Cardiac muscle cell (in vitro differentiated cells and primary cell): ENCODE measurements around the gene PRDM5. TPM values are rescaled to one million over a fixed set of nuclear protein-coding genes. Genes with fewer than 3 reads are reported as not detected.

Source experiments
- DNase-seq, 2 donors: peaks; one replicate each; pipeline versions ENCODE4 v3.0.0 to v3.0.0-alpha.2; 2010 to 2017; ENCODE audit warnings: low read depth in 1 of 2, low spot score in 1 of 2
- H3K27ac ChIP-seq: fragments of 200-600 bp; sonication (generic); 2 replicates; pipeline ENCODE4 v1.5.1; 2016
- H3K27me3 ChIP-seq: fragments of 200-600 bp; sonication (generic); 2 replicates; pipeline ENCODE4 v1.6.0; 2016; ENCODE audit warnings: control low read depth
- H3K36me3 ChIP-seq: fragments of 200-600 bp; sonication (generic); 2 replicates; pipeline ENCODE4 v1.5.1; 2016; ENCODE audit warnings: control low read depth
- H3K4me1 ChIP-seq: fragments of 200-600 bp; sonication (generic); 2 replicates; pipeline ENCODE4 v1.8.1; 2017; ENCODE audit warnings: low read depth, mild to moderate bottlenecking, mixed run types
- H3K4me3 ChIP-seq: fragments of 200-600 bp; sonication (generic); 2 replicates; pipeline ENCODE4 v1.5.1; 2016; ENCODE audit warnings: mild to moderate bottlenecking
- H3K9me3 ChIP-seq: fragments of 200-600 bp; sonication (generic); 2 replicates; pipeline ENCODE4 v1.5.1; 2017; ENCODE audit warnings: low read depth, mild to moderate bottlenecking, control low read depth
- CTCF ChIP-seq: IDR thresholded peaks from 2 replicates; pipeline ENCODE4 v1.5.1; 2012; ENCODE audit warnings: low read depth, mild to moderate bottlenecking, low read length
- polyA plus RNA-seq: library from polyadenylated mRNA; unstranded; fragments of >200 nt; fragmentation: Nextera tagmentation; extraction: Ambion mirVana; gene quantifications from 2 replicates; pipeline ENCODE4 v1.2.1, GENCODE V29; 2016
- total RNA-seq: library from RNA; depleted of rRNA; stranded (reverse); fragments of >200 nt; gene quantifications from 2 replicates; pipeline ENCODE4 v1.2.3, GENCODE V29; 2016

Gene PRDM5
- total and polyA plus RNA-seq, 2 experiments from 2014 or later: 8.7 to 19.3 TPM

- DNase-seq: no peak
- no peak overlapping the region for H3K4me3 ChIP-seq
- no peak for TF ChIP-seq CTCF
- H3K27ac ChIP-seq: no peak overlapping the region
- H3K4me1 ChIP-seq: no peaks in the 10 kb centered on the region
- no peaks in the 10 kb centered on the region for H3K9me3 ChIP-seq
- H3K27me3 ChIP-seq: no peaks in the 10 kb centered on the region
- H3K36me3 ChIP-seq: no peaks in the 10 kb centered on the region
Observed at GRCh38 chr4:120785202-120785601, 137.3 kb downstream of the PRDM5 start.

GRCh38 chr4:120777459-120777858 lies 145.1 kb downstream of the PRDM5 start:
- H3K9me3 ChIP-seq: no peaks in the 10 kb centered on the region
- H3K4me1 ChIP-seq: no peaks in the 10 kb centered on the region
- TF ChIP-seq CTCF: no peak

GRCh38 chr4:120775431-120775830 lies 147.1 kb downstream of the PRDM5 start:
- Histone ChIP-seq H3K4me3 (no peak overlapping the region), H3K36me3 (no peaks in the 10 kb centered on the region), H3K27ac (no peak overlapping the region), H3K4me1 (no peaks in the 10 kb centered on the region), H3K27me3 (no peaks in the 10 kb centered on the region), H3K9me3 (no peaks in the 10 kb centered on the region)
- no peak for DNase-seq
- no peak for TF ChIP-seq CTCF

More at GRCh38 chr4:120777459-120777858, 145.1 kb downstream of the PRDM5 start:
- no peaks in the 10 kb centered on the region for H3K27me3 ChIP-seq
- H3K4me3 ChIP-seq: no peak overlapping the region
- no peak overlapping the region for H3K27ac ChIP-seq
- H3K36me3 ChIP-seq: no peaks in the 10 kb centered on the region
- no peak for DNase-seq

GRCh38 chr4:120773641-120774040 lies 148.9 kb downstream of the PRDM5 start:
- Histone ChIP-seq H3K9me3 (no peaks in the 10 kb centered on the region), H3K27me3 (no peaks in the 10 kb centered on the region), H3K4me3 (no peak overlapping the region), H3K4me1 (no peaks in the 10 kb centered on the region), H3K27ac (no peak overlapping the region), H3K36me3 (no peaks in the 10 kb centered on the region)
- DNase-seq: no peak
- no peak for TF ChIP-seq CTCF

DNA sequence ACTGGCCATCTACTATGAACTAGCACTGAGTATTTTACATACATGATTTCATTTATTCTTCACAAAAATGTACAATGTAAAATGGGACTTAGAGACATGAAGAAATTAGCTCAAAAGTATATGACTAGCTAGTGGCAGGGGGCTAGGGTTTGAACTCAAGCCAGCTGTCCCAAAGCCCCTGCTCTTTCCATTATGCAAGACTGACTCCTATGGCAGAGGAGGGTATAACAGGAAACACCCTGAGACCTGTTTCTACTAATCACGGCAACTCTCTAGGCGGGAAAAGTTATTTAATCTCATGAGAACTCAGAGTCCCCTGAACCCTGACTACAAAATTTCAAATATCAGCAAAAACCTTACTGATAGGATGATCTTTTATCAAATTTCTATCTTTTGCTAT lies 150.6 kb downstream of the PRDM5 start:
- Histone ChIP-seq H3K4me1 (no peaks in the 10 kb centered on the region), H3K36me3 (no peaks in the 10 kb centered on the region), H3K9me3 (no peaks in the 10 kb centered on the region), H3K27me3 (no peaks in the 10 kb centered on the region), H3K27ac (no peak overlapping the region), H3K4me3 (no peak overlapping the region)
- DNase-seq: no peak
- TF ChIP-seq CTCF: no peak

GRCh38 chr4:120770897-120771296 lies 151.6 kb downstream of the PRDM5 start:
- Histone ChIP-seq H3K36me3 (no peaks in the 10 kb centered on the region), H3K27me3 (no peaks in the 10 kb centered on the region), H3K9me3 (no peaks in the 10 kb centered on the region), H3K4me3 (no peak overlapping the region), H3K27ac (no peak overlapping the region), H3K4me1 (no peaks in the 10 kb centered on the region)
- TF ChIP-seq CTCF: no peak
- no peak for DNase-seq
